GM12864 (cell line): Measurements from ENCODE around the gene CCK.

Experiments
- DNase-seq: peaks from one replicate; pipeline ENCODE4 v3.0.0-alpha.2; 2011; ENCODE audit warnings: low read depth
- H3K4me3 ChIP-seq: 2 replicates; pipeline ENCODE4 v1.5.1; 2011; ENCODE audit warnings: mild to moderate bottlenecking, low read depth, low read length, control low read depth
- CTCF ChIP-seq: IDR thresholded peaks from 2 replicates; pipeline ENCODE4 v1.5.1; 2011; ENCODE audit warnings: low read depth, mild to moderate bottlenecking, moderate library complexity, low read length, control low read depth, inconsistent platforms; ENCODE audit errors: missing control alignments

Gene CCK

GRCh38 chr3:42216302-42216701, 49.7 kb downstream of the CCK start:
- no peak overlapping the region for H3K4me3 ChIP-seq
- TF ChIP-seq CTCF, result no peak
- no peak for DNase-seq

GRCh38 chr3:42214565-42215283, 51.3 kb downstream of the CCK start:
- no peak for DNase-seq
- no peak for TF ChIP-seq CTCF
- no peak overlapping the region for H3K4me3 ChIP-seq

- H3K4me3 ChIP-seq, result no peak overlapping the region
- no peak for DNase-seq
Observed at GRCh38 chr3:42214064-42214463, 51.9 kb downstream of the CCK start.

GRCh38 chr3:42213417-42213816, 52.6 kb downstream of the CCK start:
- no peak overlapping the region for H3K4me3 ChIP-seq
- TF ChIP-seq CTCF, result no peak

More at GRCh38 chr3:42214064-42214463, 51.9 kb downstream of the CCK start:
- TF ChIP-seq CTCF, result no peak

GRCh38 chr3:42210726-42211125, 55.3 kb downstream of the CCK start:
- no peak for TF ChIP-seq CTCF
- no peak for DNase-seq
- no peak overlapping the region for H3K4me3 ChIP-seq

More at GRCh38 chr3:42213417-42213816, 52.6 kb downstream of the CCK start:
- no peak for DNase-seq

- DNase-seq, result no peak
- H3K4me3 ChIP-seq, result no peak overlapping the region
- no peak for TF ChIP-seq CTCF
Observed at GRCh38 chr3:42209917-42210316, 56.1 kb downstream of the CCK start.
